HG02571 (cell line): Measurements from ENCODE around the gene C1orf115.
"Not testable (repeated sequence)": the region's sequence is repeated elsewhere in the genome, so short reads cannot be mapped to it uniquely, and the experiment has no call there.

Experiments
- ATAC-seq: cut with Tn5 transposase; IDR thresholded peaks from one replicate; pipeline ENCODE4 v1.9.1; 2021; ENCODE audit warnings: mild to moderate bottlenecking, moderate library complexity; ENCODE audit not compliant: unreplicated experiment

C1orf115 gene

GRCh38 chr1:220717800-220718640 lies 27.9 kb downstream of the C1orf115 start:
- ATAC-seq: no peak

GRCh38 chr1:220721266-220721665 lies 31.1 kb downstream of the C1orf115 start:
- ATAC-seq: not testable (repeated sequence)

GRCh38 chr1:220726634-220727033 lies 36.5 kb downstream of the C1orf115 start:
- peak; percentile 48 for ATAC-seq

- no peak for ATAC-seq
These were observed 37.4 kb downstream of the C1orf115 start for GRCh38 chr1:220727519-220727918.

GRCh38 chr1:220730486-220730885 lies 40.3 kb downstream of the C1orf115 start:
- ATAC-seq: no peak

GRCh38 chr1:220732137-220732536 lies 42.0 kb downstream of the C1orf115 start:
- ATAC-seq: no peak

- ATAC-seq: no peak
These were observed 42.5 kb downstream of the C1orf115 start for GRCh38 chr1:220732621-220733020.

GRCh38 chr1:220733086-220733601 lies 43.0 kb downstream of the C1orf115 start:
- ATAC-seq: peak; percentile 93

- no peak for ATAC-seq
These were observed 44.6 kb downstream of the C1orf115 start for GRCh38 chr1:220734571-220735326.

- ATAC-seq: not testable (repeated sequence)
These were observed 46.1 kb downstream of the C1orf115 start for GRCh38 chr1:220736283-220736682.

GRCh38 chr1:220741349-220741748 lies 51.2 kb downstream of the C1orf115 start:
- no peak for ATAC-seq

- no peak for ATAC-seq
These were observed 51.7 kb downstream of the C1orf115 start for GRCh38 chr1:220741825-220742224.

- ATAC-seq: no peak
These were observed 52.4 kb downstream of the C1orf115 start for GRCh38 chr1:220742520-220742919.

- ATAC-seq: no peak
These were observed 56.7 kb downstream of the C1orf115 start for GRCh38 chr1:220746851-220747250.

- ATAC-seq: no peak
These were observed 57.4 kb downstream of the C1orf115 start for GRCh38 chr1:220747437-220748088.

- peak; percentile 97 for ATAC-seq
These were observed 58.1 kb downstream of the C1orf115 start, which contains the start of gene MTARC2 for GRCh38 chr1:220748089-220748934. TSS of gene MTARC2 (plus strand) at chr1:220748322. CDS start at chr1:220748532, 210 bp downstream.
